HepG2 (cell line): Measurements from ENCODE around the gene PKIG. TPM values are rescaled to one million over a fixed set of nuclear protein-coding genes. Genes with fewer than 3 reads are reported as not detected.

Experiments used
- AHR ChIP-seq: IDR thresholded peaks from 2 replicates; pipeline ENCODE4 v1.6.1; 2018; ENCODE audit warnings: missing genetic modification reagents, missing compliant biosample characterization
- ESRRA ChIP-seq: sonication (generic); formaldehyde crosslinking; IDR thresholded peaks from 2 replicates; pipeline ENCODE4 v1.5.1; 2020; ENCODE audit warnings: mild to moderate bottlenecking, low read depth, missing genetic modification reagents
- MATR3 ChIP-seq: sonication (generic); formaldehyde crosslinking; IDR thresholded peaks from 2 replicates; pipeline ENCODE4 v1.4.0; 2020; ENCODE audit warnings: missing genetic modification reagents
- NFYB ChIP-seq: sonication (generic); formaldehyde crosslinking; IDR thresholded peaks from 2 replicates; pipeline ENCODE4 v1.4.0; 2020; ENCODE audit warnings: missing genetic modification reagents
- STAG1 ChIP-seq: sonication (generic); formaldehyde crosslinking; IDR thresholded peaks from 2 replicates; pipeline ENCODE4 v1.4.0; 2020; ENCODE audit warnings: missing genetic modification reagents
- STAT6 ChIP-seq: sonication (generic); formaldehyde crosslinking; IDR thresholded peaks from 2 replicates; pipeline ENCODE4 v1.4.0; 2020; ENCODE audit warnings: missing genetic modification reagents, mild to moderate bottlenecking, borderline replicate concordance
- TAF1 ChIP-seq: sonication (generic); formaldehyde crosslinking; IDR thresholded peaks from 2 replicates; pipeline ENCODE4 v1.4.0; 2020; ENCODE audit warnings: missing genetic modification reagents
- TEAD2 ChIP-seq: sonication (generic); formaldehyde crosslinking; IDR thresholded peaks from 2 replicates; pipeline ENCODE4 v1.9.0; 2021; ENCODE audit warnings: missing genetic modification reagents
- TRIM22 ChIP-seq: fragments of 450-650 bp; IDR thresholded peaks from 2 replicates; pipeline ENCODE4 v1.6.1; 2017
- USF2 ChIP-seq, 2 experiments: sonication (generic) in 1 of 2; formaldehyde crosslinking in 1 of 2; IDR thresholded peaks; 2 replicates each; pipeline versions ENCODE4 v1.5.1 to v1.6.1; 2011 to 2020; ENCODE audit warnings: borderline replicate concordance in 1 of 2, low read depth in 1 of 2, low read length in 1 of 2, mild to moderate bottlenecking in 1 of 2, missing genetic modification reagents in 1 of 2, moderate library complexity in 1 of 2
- ZNF234 ChIP-seq: sonication (generic); formaldehyde crosslinking; conservative IDR thresholded peaks from 2 replicates; pipeline ENCODE4 v1.5.1; 2020; ENCODE audit warnings: mild to moderate bottlenecking, missing genetic modification reagents
- ZNF549 ChIP-seq: sonication (generic); formaldehyde crosslinking; IDR thresholded peaks from 2 replicates; pipeline ENCODE4 v1.5.0; 2020; ENCODE audit warnings: missing genetic modification reagents
- ZNF569 ChIP-seq: sonication (generic); formaldehyde crosslinking; IDR thresholded peaks from 2 replicates; pipeline ENCODE4 v1.5.0; 2020; ENCODE audit warnings: mild to moderate bottlenecking, missing genetic modification reagents, moderate library complexity, borderline replicate concordance
- ZSCAN22 ChIP-seq: sonication (generic); formaldehyde crosslinking; IDR thresholded peaks from 2 replicates; pipeline ENCODE4 v1.4.0; 2020; ENCODE audit warnings: mild to moderate bottlenecking, missing genetic modification reagents
- ZUFSP ChIP-seq: sonication (generic); formaldehyde crosslinking; IDR thresholded peaks from 2 replicates; pipeline ENCODE4 v1.9.0; 2021; ENCODE audit warnings: missing genetic modification reagents, mild to moderate bottlenecking, borderline replicate concordance
- polyA plus RNA-seq, 8 experiments: library from polyadenylated mRNA; depleted of rRNA in 3 of 8; stranded (reverse) in 7 of 8; unstranded in 1 of 8; fragments of >200 nt; fragmentation: Illumina TruSeq in 4 of 8; extraction: Trizol in 4 of 8; gene quantifications; 2 replicates each; pipeline versions ENCODE4 v1.2.1 to v1.2.3, GENCODE V29; 2011 to 2016; ENCODE audit warnings: low read depth in 4 of 8, missing spikeins in 1 of 8, mixed read lengths in 1 of 8; ENCODE audit not compliant: insufficient read depth in 1 of 8
- total RNA-seq, 5 experiments: library from RNA; depleted of rRNA; stranded (reverse); fragments of >200 nt; fragmentation: Illumina TruSeq; extraction: Trizol; gene quantifications; 2 replicates each; pipeline ENCODE4 v1.2.3, GENCODE V29; 2016; ENCODE audit warnings: low read depth in 1 of 5
- TF ChIP-seq, protein P1 (sequence below): sonication (generic); formaldehyde crosslinking; IDR thresholded peaks from 2 replicates; pipeline ENCODE4 v1.9.0; 2022; ENCODE audit warnings: missing genetic modification reagents, mild to moderate bottlenecking, borderline replicate concordance

PKIG gene
- total and polyA plus RNA-seq, 2 of the 13 experiments (the other 11 are each of a cell fraction or from before 2014, with no cell fraction given), result 30.8 to 44.5 TPM

DNA sequence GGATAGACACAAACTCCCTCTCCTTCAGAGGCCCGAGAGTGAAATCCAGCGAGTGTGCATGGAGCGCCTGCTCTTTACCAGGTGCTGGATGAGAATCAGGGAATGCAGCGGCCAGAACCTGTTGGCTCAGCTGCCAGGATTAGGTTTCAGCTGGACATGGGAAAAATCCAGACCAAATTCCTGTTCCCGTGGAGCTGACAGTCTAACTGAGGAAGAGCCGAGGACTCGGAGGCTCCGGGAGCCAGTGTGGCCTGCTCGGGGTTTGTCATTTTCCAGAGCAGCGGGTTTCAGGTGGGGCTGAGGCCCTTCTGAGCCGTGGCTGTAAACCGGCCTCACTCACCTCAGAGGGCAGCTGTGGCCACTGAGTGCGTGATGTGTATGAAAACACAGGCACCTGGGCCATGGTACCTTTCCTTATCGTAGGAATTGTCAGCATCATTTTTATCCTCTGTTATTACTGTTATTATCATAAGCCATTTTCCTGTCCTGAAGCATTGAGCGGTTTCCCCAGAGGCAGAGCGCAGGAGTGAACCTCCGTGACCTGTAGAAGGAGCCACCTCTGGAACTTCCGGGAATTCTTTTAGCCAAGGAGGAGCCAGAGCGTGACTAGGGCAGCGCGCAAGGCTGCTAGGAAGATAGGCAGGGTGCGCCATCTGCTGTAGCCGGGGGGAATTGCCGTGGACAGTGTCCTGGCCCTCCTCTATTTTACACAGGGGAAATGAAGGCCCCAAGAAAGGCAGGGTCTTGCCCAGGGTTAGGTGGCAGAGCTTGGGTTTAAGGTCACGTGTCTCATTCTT is 27.3 kb downstream of the PKIG start (continued):
- peak; percentile 67; the same call in 1 of the 2 replicates for TF ChIP-seq USF2 (IDR thresholded peaks at IDR 0.05; ENCODE audit: low read depth, low read length)
- TF ChIP-seq USF2 (CRISPR knock-in tag; IDR thresholded peaks at IDR 0.05; ENCODE audit: borderline replicate concordance), result 0 out of 2 replicates have a peak, but pooled peaks have one; percentile 53
- TF ChIP-seq ZNF234 (CRISPR knock-in tag), result no peak
- TF ChIP-seq ZNF549 (CRISPR knock-in tag), result no peak
- no peak for TF ChIP-seq ZUFSP (CRISPR knock-in tag)
- TF ChIP-seq AHR (CRISPR knock-in tag), result 0 out of 2 replicates have a peak, but pooled peaks have one; percentile 67
- TF ChIP-seq ESRRA (CRISPR knock-in tag), result peak; percentile 39; the same call in 1 of the 2 replicates
- TF ChIP-seq TRIM22, result no peak
- TF ChIP-seq ZNF569 (CRISPR knock-in tag), result no peak
- TF ChIP-seq, protein P1, sequence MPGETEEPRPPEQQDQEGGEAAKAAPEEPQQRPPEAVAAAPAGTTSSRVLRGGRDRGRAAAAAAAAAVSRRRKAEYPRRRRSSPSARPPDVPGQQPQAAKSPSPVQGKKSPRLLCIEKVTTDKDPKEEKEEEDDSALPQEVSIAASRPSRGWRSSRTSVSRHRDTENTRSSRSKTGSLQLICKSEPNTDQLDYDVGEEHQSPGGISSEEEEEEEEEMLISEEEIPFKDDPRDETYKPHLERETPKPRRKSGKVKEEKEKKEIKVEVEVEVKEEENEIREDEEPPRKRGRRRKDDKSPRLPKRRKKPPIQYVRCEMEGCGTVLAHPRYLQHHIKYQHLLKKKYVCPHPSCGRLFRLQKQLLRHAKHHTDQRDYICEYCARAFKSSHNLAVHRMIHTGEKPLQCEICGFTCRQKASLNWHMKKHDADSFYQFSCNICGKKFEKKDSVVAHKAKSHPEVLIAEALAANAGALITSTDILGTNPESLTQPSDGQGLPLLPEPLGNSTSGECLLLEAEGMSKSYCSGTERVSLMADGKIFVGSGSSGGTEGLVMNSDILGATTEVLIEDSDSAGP (CRISPR knock-in tag), result peak; percentile 87
- no peak for TF ChIP-seq MATR3 (CRISPR knock-in tag)
- TF ChIP-seq TEAD2, result no peak
- TF ChIP-seq TAF1, result peak; percentile 57; the same call in 1 of the 2 replicates
- TF ChIP-seq STAT6 (CRISPR knock-in tag), result no peak; the same call in 1 of the 2 replicates
- TF ChIP-seq STAG1 (CRISPR knock-in tag), result peak; percentile 99
- no peak for TF ChIP-seq ZSCAN22 (CRISPR knock-in tag)
- peak; percentile 6; the same call in 1 of the 2 replicates for TF ChIP-seq NFYB
